WTC11 (cell line): ENCODE data around the gene SORT1. TPM values are rescaled to one million over a fixed set of nuclear protein-coding genes. Genes with fewer than 3 reads are reported as not detected.
"Not testable (repeated sequence)": the region's sequence is repeated elsewhere in the genome, so short reads cannot be mapped to it uniquely, and the experiment has no call there.

ENCODE experiments used
- ATAC-seq: fragments of 200-7000 bp; cut with Tn5 transposase; 2 replicates; pipeline ENCODE4 v1.10.0; 2021; ENCODE audit warnings: mild to moderate bottlenecking, moderate library complexity
- CTCF ChIA-PET: fragments of 300-600 bp; sonication (Branson Sonifier 250); formaldehyde crosslinking; loops from one replicate; lab custom pipeline; 2021; ENCODE audit warnings: antibody characterized with exemption; lab: Charles Lee
- POLR2A ChIA-PET: fragments of 350-600 bp; sonication (Branson Sonifier 250); formaldehyde crosslinking; loops from one replicate; lab custom pipeline; 2021; ENCODE audit warnings: antibody characterized with exemption; lab: Charles Lee
- DNase-seq: peaks from one replicate; pipeline ENCODE4 v3.0.0; 2021; ENCODE audit warnings: low spot score
- H3K27ac Mint-ChIP-seq: 2 replicates; pipeline ENCODE4 v1.8.0; 2021; ENCODE audit warnings: mixed read lengths
- H3K27me3 Mint-ChIP-seq: 2 replicates; pipeline ENCODE4 v1.8.0; 2021; ENCODE audit warnings: low read depth, mild to moderate bottlenecking, moderate library complexity, mixed read lengths
- H3K36me3 Mint-ChIP-seq: 2 replicates; pipeline ENCODE4 v1.8.0; 2021; ENCODE audit warnings: mixed read lengths
- H3K4me1 Mint-ChIP-seq: 2 replicates; pipeline ENCODE4 v1.8.0; 2022; ENCODE audit warnings: mixed read lengths
- H3K4me3 Mint-ChIP-seq: 2 replicates; pipeline ENCODE4 v1.8.0; 2021; ENCODE audit warnings: mild to moderate bottlenecking, moderate library complexity, mixed read lengths
- H3K9me3 Mint-ChIP-seq: 2 replicates; pipeline ENCODE4 v1.8.0; 2021; ENCODE audit warnings: mixed read lengths
- CBFB ChIP-seq: sonication (generic); formaldehyde crosslinking; IDR thresholded peaks from 2 replicates; pipeline ENCODE4 v1.8.1; 2022; ENCODE audit warnings: mild to moderate bottlenecking, low read depth, missing genetic modification reagents
- CREB1 ChIP-seq: sonication (generic); formaldehyde crosslinking; IDR thresholded peaks from 2 replicates; pipeline ENCODE4 v1.8.0; 2023; ENCODE audit warnings: mild to moderate bottlenecking, missing genetic modification reagents
- ESRRA ChIP-seq: sonication (generic); formaldehyde crosslinking; IDR thresholded peaks from 2 replicates; pipeline ENCODE4 v1.8.1; 2022; ENCODE audit warnings: mild to moderate bottlenecking, missing genetic modification reagents, borderline replicate concordance
- ETV6 ChIP-seq: sonication (generic); formaldehyde crosslinking; IDR thresholded peaks from 2 replicates; pipeline ENCODE4 v1.8.1; 2022; ENCODE audit warnings: mild to moderate bottlenecking, missing genetic modification reagents
- MYBL2 ChIP-seq: sonication (generic); formaldehyde crosslinking; IDR thresholded peaks from 2 replicates; pipeline ENCODE4 v1.8.1; 2023; ENCODE audit warnings: mild to moderate bottlenecking, moderate library complexity, missing genetic modification reagents
- NR1H2 ChIP-seq: sonication (generic); formaldehyde crosslinking; IDR thresholded peaks from 2 replicates; pipeline ENCODE4 v1.9.0; 2021; ENCODE audit warnings: mild to moderate bottlenecking, moderate library complexity, missing genetic modification reagents
- RELA ChIP-seq: sonication (generic); formaldehyde crosslinking; IDR thresholded peaks from 2 replicates; pipeline ENCODE4 v1.8.1; 2022; ENCODE audit warnings: missing genetic modification reagents, mild to moderate bottlenecking, borderline replicate concordance
- SP1 ChIP-seq: sonication (generic); formaldehyde crosslinking; conservative IDR thresholded peaks from 2 replicates; pipeline ENCODE4 v1.8.1; 2022; ENCODE audit warnings: missing genetic modification reagents
- TP53 ChIP-seq: sonication (generic); formaldehyde crosslinking; IDR thresholded peaks from 2 replicates; pipeline ENCODE4 v1.8.1; 2023; ENCODE audit warnings: mild to moderate bottlenecking, missing genetic modification reagents
- ZNF121 ChIP-seq: sonication (generic); formaldehyde crosslinking; IDR thresholded peaks from 2 replicates; pipeline ENCODE4 v1.8.0; 2023; ENCODE audit warnings: missing genetic modification reagents
- ZNF263 ChIP-seq: sonication (generic); formaldehyde crosslinking; IDR thresholded peaks from 2 replicates; pipeline ENCODE4 v1.8.1; 2022; ENCODE audit warnings: low read depth, mild to moderate bottlenecking, moderate library complexity, missing genetic modification reagents
- total RNA-seq: library from RNA; stranded (reverse); gene quantifications from 3 replicates; pipeline ENCODE4 v1.2.3, GENCODE V29; 2021
- TF ChIP-seq, protein P1 (sequence below): sonication (generic); formaldehyde crosslinking; IDR thresholded peaks from 2 replicates; pipeline ENCODE4 v1.8.0; 2022; ENCODE audit warnings: mild to moderate bottlenecking, missing genetic modification reagents
- TF ChIP-seq, protein P2 (sequence below): sonication (generic); formaldehyde crosslinking; IDR thresholded peaks from 2 replicates; pipeline ENCODE4 v1.8.1; 2023; ENCODE audit warnings: mild to moderate bottlenecking, missing genetic modification reagents
- TF ChIP-seq, protein P3 (sequence below): sonication (generic); formaldehyde crosslinking; IDR thresholded peaks from 2 replicates; pipeline ENCODE4 v1.8.1; 2022; ENCODE audit warnings: low read depth, mild to moderate bottlenecking, moderate library complexity, missing genetic modification reagents, borderline replicate concordance
- TF ChIP-seq, protein P4 (sequence below): sonication (generic); formaldehyde crosslinking; IDR thresholded peaks from 2 replicates; pipeline ENCODE4 v1.8.0; 2023; ENCODE audit warnings: mild to moderate bottlenecking, missing genetic modification reagents
- TF ChIP-seq, protein P5 (sequence below): sonication (generic); formaldehyde crosslinking; IDR thresholded peaks from 2 replicates; pipeline ENCODE4 v1.8.0; 2022; ENCODE audit warnings: mild to moderate bottlenecking, missing genetic modification reagents
- TF ChIP-seq, protein P6 (sequence below): sonication (generic); formaldehyde crosslinking; IDR thresholded peaks from 2 replicates; pipeline ENCODE4 v1.8.1; 2023; ENCODE audit warnings: mild to moderate bottlenecking, moderate library complexity, missing genetic modification reagents
- TF ChIP-seq, protein P7 (sequence below): sonication (generic); formaldehyde crosslinking; IDR thresholded peaks from 2 replicates; pipeline ENCODE4 v1.8.0; 2022; ENCODE audit warnings: mild to moderate bottlenecking, missing genetic modification reagents
- TF ChIP-seq, protein P8 (sequence below): sonication (generic); formaldehyde crosslinking; IDR thresholded peaks from 2 replicates; pipeline ENCODE4 v1.8.1; 2023; ENCODE audit warnings: mild to moderate bottlenecking, missing genetic modification reagents, moderate library complexity

SORT1 gene
- total RNA-seq, 1 experiment from 2014 or later, result 55.9 TPM

DNA sequence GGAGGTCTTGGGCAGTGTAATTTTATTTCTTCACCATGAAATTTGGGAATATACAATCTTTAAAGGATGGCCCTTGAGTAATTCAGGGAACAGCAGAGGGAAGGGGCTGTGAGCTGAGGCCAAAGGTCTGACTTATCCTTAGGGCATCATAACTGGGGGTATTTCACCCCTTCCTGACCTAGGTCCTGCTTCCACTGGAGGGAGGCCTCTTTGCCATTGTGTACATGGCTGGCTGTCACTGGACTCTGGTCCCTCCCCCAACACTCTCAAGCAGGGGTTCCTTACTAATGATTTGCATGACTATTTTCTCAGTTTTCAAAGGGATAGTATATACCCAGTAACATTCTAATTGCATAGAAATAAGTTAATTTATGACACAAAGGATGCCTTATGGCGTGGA lies 107.6 kb downstream of the SORT1 start:
- H3K27ac Mint-ChIP-seq, result no peak overlapping the region
- H3K36me3 Mint-ChIP-seq, result no peaks in the 10 kb centered on the region
- H3K27me3 Mint-ChIP-seq, result no peaks in the 10 kb centered on the region
- no peak overlapping the region for H3K4me3 Mint-ChIP-seq
- peaks cover 4% of the 10 kb centered on the region; the same call in 1 of the 2 replicates for H3K9me3 Mint-ChIP-seq
- peaks cover 20% of the 10 kb centered on the region for H3K4me1 Mint-ChIP-seq
- ATAC-seq, result no peak
- ChIA-PET CTCF (no interaction called here), POLR2A (no interaction called here)
- DNase-seq, result no peak
- TF ChIP-seq CBFB (no peak), CREB1 (CRISPR knock-in tag) (no peak), TP53 (CRISPR knock-in tag) (no peak), ZNF121 (CRISPR knock-in tag) (no peak), NR1H2 (CRISPR knock-in tag) (no peak), MYBL2 (CRISPR knock-in tag) (no peak), RELA (no peak), SP1 (CRISPR knock-in tag) (no peak), ZNF263 (CRISPR knock-in tag) (no peak), ESRRA (CRISPR knock-in tag) (no peak), ETV6 (CRISPR knock-in tag) (no peak)
- TF ChIP-seq, protein P1, sequence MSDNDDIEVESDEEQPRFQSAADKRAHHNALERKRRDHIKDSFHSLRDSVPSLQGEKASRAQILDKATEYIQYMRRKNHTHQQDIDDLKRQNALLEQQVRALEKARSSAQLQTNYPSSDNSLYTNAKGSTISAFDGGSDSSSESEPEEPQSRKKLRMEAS (CRISPR knock-in tag), result no peak
- TF ChIP-seq, protein P2, sequence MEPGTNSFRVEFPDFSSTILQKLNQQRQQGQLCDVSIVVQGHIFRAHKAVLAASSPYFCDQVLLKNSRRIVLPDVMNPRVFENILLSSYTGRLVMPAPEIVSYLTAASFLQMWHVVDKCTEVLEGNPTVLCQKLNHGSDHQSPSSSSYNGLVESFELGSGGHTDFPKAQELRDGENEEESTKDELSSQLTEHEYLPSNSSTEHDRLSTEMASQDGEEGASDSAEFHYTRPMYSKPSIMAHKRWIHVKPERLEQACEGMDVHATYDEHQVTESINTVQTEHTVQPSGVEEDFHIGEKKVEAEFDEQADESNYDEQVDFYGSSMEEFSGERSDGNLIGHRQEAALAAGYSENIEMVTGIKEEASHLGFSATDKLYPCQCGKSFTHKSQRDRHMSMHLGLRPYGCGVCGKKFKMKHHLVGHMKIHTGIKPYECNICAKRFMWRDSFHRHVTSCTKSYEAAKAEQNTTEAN (CRISPR knock-in tag), result no peak
- TF ChIP-seq, protein P3, sequence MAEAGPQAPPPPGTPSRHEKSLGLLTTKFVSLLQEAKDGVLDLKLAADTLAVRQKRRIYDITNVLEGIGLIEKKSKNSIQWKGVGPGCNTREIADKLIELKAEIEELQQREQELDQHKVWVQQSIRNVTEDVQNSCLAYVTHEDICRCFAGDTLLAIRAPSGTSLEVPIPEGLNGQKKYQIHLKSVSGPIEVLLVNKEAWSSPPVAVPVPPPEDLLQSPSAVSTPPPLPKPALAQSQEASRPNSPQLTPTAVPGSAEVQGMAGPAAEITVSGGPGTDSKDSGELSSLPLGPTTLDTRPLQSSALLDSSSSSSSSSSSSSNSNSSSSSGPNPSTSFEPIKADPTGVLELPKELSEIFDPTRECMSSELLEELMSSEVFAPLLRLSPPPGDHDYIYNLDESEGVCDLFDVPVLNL (CRISPR knock-in tag), result no peak
- TF ChIP-seq, protein P4, sequence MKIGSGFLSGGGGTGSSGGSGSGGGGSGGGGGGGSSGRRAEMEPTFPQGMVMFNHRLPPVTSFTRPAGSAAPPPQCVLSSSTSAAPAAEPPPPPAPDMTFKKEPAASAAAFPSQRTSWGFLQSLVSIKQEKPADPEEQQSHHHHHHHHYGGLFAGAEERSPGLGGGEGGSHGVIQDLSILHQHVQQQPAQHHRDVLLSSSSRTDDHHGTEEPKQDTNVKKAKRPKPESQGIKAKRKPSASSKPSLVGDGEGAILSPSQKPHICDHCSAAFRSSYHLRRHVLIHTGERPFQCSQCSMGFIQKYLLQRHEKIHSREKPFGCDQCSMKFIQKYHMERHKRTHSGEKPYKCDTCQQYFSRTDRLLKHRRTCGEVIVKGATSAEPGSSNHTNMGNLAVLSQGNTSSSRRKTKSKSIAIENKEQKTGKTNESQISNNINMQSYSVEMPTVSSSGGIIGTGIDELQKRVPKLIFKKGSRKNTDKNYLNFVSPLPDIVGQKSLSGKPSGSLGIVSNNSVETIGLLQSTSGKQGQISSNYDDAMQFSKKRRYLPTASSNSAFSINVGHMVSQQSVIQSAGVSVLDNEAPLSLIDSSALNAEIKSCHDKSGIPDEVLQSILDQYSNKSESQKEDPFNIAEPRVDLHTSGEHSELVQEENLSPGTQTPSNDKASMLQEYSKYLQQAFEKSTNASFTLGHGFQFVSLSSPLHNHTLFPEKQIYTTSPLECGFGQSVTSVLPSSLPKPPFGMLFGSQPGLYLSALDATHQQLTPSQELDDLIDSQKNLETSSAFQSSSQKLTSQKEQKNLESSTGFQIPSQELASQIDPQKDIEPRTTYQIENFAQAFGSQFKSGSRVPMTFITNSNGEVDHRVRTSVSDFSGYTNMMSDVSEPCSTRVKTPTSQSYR (CRISPR knock-in tag), result no peak
- TF ChIP-seq, protein P5, sequence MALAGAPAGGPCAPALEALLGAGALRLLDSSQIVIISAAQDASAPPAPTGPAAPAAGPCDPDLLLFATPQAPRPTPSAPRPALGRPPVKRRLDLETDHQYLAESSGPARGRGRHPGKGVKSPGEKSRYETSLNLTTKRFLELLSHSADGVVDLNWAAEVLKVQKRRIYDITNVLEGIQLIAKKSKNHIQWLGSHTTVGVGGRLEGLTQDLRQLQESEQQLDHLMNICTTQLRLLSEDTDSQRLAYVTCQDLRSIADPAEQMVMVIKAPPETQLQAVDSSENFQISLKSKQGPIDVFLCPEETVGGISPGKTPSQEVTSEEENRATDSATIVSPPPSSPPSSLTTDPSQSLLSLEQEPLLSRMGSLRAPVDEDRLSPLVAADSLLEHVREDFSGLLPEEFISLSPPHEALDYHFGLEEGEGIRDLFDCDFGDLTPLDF (CRISPR knock-in tag), result no peak
- TF ChIP-seq, protein P6, sequence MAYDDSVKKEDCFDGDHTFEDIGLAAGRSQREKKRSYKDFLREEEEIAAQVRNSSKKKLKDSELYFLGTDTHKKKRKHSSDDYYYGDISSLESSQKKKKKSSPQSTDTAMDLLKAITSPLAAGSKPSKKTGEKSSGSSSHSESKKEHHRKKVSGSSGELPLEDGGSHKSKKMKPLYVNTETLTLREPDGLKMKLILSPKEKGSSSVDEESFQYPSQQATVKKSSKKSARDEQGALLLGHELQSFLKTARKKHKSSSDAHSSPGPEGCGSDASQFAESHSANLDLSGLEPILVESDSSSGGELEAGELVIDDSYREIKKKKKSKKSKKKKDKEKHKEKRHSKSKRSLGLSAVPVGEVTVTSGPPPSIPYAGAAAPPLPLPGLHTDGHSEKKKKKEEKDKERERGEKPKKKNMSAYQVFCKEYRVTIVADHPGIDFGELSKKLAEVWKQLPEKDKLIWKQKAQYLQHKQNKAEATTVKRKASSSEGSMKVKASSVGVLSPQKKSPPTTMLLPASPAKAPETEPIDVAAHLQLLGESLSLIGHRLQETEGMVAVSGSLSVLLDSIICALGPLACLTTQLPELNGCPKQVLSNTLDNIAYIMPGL (CRISPR knock-in tag), result no peak
- TF ChIP-seq, protein P7, sequence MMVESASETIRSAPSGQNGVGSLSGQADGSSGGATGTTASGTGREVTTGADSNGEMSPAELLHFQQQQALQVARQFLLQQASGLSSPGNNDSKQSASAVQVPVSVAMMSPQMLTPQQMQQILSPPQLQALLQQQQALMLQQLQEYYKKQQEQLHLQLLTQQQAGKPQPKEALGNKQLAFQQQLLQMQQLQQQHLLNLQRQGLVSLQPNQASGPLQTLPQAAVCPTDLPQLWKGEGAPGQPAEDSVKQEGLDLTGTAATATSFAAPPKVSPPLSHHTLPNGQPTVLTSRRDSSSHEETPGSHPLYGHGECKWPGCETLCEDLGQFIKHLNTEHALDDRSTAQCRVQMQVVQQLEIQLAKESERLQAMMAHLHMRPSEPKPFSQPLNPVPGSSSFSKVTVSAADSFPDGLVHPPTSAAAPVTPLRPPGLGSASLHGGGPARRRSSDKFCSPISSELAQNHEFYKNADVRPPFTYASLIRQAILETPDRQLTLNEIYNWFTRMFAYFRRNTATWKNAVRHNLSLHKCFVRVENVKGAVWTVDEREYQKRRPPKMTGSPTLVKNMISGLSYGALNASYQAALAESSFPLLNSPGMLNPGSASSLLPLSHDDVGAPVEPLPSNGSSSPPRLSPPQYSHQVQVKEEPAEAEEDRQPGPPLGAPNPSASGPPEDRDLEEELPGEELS (CRISPR knock-in tag), result no peak
- TF ChIP-seq, protein P8, sequence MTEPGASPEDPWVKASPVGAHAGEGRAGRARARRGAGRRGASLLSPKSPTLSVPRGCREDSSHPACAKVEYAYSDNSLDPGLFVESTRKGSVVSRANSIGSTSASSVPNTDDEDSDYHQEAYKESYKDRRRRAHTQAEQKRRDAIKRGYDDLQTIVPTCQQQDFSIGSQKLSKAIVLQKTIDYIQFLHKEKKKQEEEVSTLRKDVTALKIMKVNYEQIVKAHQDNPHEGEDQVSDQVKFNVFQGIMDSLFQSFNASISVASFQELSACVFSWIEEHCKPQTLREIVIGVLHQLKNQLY (CRISPR knock-in tag), result no peak

DNA sequence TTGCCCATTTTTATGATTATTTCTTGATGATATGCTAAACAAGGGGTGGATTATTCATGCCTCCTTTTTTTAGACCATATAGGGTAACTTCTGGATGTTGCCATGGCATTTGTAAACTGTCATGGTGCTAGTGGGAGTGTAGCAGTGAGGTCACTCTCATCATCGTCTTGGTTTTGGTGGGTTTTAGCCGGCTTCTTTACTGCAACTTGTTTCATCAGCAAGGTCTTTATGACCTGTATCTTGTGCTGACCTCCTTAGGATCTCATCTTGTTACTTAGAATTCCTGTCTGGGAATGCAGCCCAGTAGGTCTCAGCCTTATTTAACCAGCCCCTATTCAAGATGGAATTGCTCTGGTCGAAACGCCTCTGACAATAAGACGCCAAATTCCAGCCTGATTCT lies 111.0 kb downstream of the SORT1 start:
- DNase-seq, H3K9me3 Mint-ChIP-seq, H3K36me3 Mint-ChIP-seq, H3K27ac Mint-ChIP-seq, H3K27me3 Mint-ChIP-seq, POLR2A ChIA-PET, H3K4me3 Mint-ChIP-seq, ATAC-seq: not testable (repeated sequence)
- H3K4me1 Mint-ChIP-seq, result peaks cover 38% of the 10 kb centered on the region
- CTCF ChIA-PET, result interaction anchor here (0.6 to 1.4 kb wide), 2 partner anchors 23 to 1210 kb away, joined by 4 read pairs; no protein-coding TSS in a partner anchor
